Esophagus squamous epithelium (tissue), 5 donors: ENCODE results near the gene RBMS3. TPM values are rescaled to one million over a fixed set of nuclear protein-coding genes. Genes with fewer than 3 reads are reported as not detected.

ENCODE experiments used
- DNase-seq: peaks from one replicate; lab custom pipeline; 2025; lab: John Stamatoyannopoulos, UW
- H3K27ac ChIP-seq, 4 donors: fragments of 200-600 bp; sonication (generic); one replicate each; pipeline ENCODE4 v1.5.1; 2016 to 2019; ENCODE audit warnings: mild to moderate bottlenecking in 1 of 4
- H3K27me3 ChIP-seq, 4 donors: fragments of 200-600 bp; sonication (generic); 1 replicate in 3 of 4; 2 replicates in 1 of 4; pipeline versions ENCODE4 v1.5.1 to v1.6.0; 2017 to 2021; ENCODE audit warnings: antibody characterized with exemption in 1 of 4
- H3K36me3 ChIP-seq, 3 donors: fragments of 200-600 bp; sonication (generic); one replicate each; pipeline ENCODE4 v1.5.1; 2016 to 2019
- H3K4me1 ChIP-seq, 3 donors: fragments of 200-600 bp; sonication (generic); one replicate each; pipeline ENCODE4 v1.5.1; 2017 to 2019
- H3K4me3 ChIP-seq, 4 donors: fragments of 200-600 bp; sonication (generic); 1 replicate in 3 of 4; 2 replicates in 1 of 4; pipeline ENCODE4 v1.5.1; 2016 to 2019; ENCODE audit warnings: mild to moderate bottlenecking in 2 of 4, moderate library complexity in 1 of 4
- H3K9me3 ChIP-seq, 3 donors: fragments of 200-600 bp; sonication (generic); one replicate each; pipeline ENCODE4 v1.5.1; 2016 to 2019
- POLR2A ChIP-seq, 4 donors: fragments of 450-650 bp; IDR thresholded peaks; one replicate each; pipeline ENCODE4 v1.6.1; 2017; ENCODE audit warnings: antibody characterized with exemption in 4 of 4, mild to moderate bottlenecking in 4 of 4, moderate library complexity in 3 of 4
- WGBS, 2 donors: methylation state at CpG; one replicate each; pipeline ENCODE4 v1.1.5; 2018; 5-methylcytosine and 5-hydroxymethylcytosine counted together
- intact Hi-C: fragments of 100-400 bp; cut with DNase I; formaldehyde crosslinking; loops from one replicate; pipeline ENCODE4 v1.15.0; 2022
- total RNA-seq, 4 donors: library from RNA; depleted of rRNA; stranded (reverse); fragments of >200 nt; gene quantifications; one replicate each; pipeline ENCODE4 v1.1.0, GENCODE V29; 2016
- TF ChIP-seq, protein P1 (sequence below), 6 experiments: fragments of 450-650 bp in 4 of 6; fragments of 200-600 bp in 2 of 6; sonication (generic) in 2 of 6; IDR thresholded peaks; one replicate each; pipeline ENCODE4 v1.5.1; 2016 to 2019; ENCODE audit warnings: antibody characterized with exemption in 6 of 6, mild to moderate bottlenecking in 4 of 6, moderate library complexity in 4 of 6
- donor health status: DM: yes; HTN: yes; CAD: no.

RBMS3 gene
- total RNA-seq, 4 donors from 2014 or later, result 0.57 to 35.7 (median 6.1) TPM

DNA sequence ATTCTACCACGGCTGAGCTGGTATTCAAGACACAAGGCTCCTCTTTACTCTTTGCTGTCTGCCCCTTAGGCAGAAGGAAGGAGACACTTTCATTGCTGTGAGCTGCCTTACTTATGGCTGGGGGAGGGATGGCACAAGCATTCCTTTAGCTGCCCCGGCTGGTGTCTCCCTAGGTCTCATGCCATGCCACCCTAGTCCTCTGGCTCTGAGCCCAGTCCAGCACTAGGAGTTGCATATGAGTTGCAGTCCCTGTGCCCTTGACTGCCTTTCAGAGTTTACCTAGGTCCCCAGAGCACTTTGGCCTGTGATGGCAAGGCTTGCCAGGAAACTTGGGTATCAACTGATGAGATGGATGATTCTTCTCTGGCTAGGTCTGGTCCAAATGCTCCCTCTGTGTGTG, 296.4 kb downstream of the RBMS3 start:
- no peak for DNase-seq
- Histone ChIP-seq H3K27me3 (no peaks in the 10 kb centered on the region), H3K4me3 (no peak overlapping the region), H3K36me3 (no peaks in the 10 kb centered on the region), H3K9me3 (no peaks in the 10 kb centered on the region), H3K27ac (no peak overlapping the region), H3K4me1 (peaks cover 0 to 3% (median 0%) of the 10 kb centered on the region in 3 donors)
- intact Hi-C loops, result no loop called here
- TF ChIP-seq, protein P1, sequence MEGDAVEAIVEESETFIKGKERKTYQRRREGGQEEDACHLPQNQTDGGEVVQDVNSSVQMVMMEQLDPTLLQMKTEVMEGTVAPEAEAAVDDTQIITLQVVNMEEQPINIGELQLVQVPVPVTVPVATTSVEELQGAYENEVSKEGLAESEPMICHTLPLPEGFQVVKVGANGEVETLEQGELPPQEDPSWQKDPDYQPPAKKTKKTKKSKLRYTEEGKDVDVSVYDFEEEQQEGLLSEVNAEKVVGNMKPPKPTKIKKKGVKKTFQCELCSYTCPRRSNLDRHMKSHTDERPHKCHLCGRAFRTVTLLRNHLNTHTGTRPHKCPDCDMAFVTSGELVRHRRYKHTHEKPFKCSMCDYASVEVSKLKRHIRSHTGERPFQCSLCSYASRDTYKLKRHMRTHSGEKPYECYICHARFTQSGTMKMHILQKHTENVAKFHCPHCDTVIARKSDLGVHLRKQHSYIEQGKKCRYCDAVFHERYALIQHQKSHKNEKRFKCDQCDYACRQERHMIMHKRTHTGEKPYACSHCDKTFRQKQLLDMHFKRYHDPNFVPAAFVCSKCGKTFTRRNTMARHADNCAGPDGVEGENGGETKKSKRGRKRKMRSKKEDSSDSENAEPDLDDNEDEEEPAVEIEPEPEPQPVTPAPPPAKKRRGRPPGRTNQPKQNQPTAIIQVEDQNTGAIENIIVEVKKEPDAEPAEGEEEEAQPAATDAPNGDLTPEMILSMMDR (IDR thresholded peaks at IDR 0.05), result no peak
- TF ChIP-seq POLR2A (IDR thresholded peaks at IDR 0.05), result no peak
- 80 to 93% methylated on average over 1 to 2 of the region's 2 CpGs for WGBS, 2 donors

DNA sequence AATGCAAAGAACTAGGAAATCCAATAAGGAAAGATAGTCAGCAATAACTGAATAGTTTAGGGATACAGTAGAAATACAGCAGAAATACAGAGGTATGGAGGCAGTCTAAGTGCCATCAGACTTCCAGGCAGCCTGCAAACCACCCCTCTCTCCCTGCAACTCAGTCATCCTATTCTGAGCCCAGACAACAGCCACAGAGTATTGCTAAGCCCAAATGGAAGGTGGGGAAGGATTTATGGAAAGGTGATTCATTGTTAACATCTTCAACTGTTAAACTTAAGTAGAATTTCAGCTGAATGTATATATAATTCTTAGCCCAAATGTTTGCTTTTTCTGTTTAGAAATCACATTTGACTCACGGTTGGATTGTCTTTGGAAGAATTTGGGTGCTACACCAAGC, 300.4 kb downstream of the RBMS3 start:
- intact Hi-C loops, result no loop called here
- H3K9me3 ChIP-seq, result no peaks in the 10 kb centered on the region
- no peak for TF ChIP-seq POLR2A (IDR thresholded peaks at IDR 0.05)
- TF ChIP-seq, protein P1 (IDR thresholded peaks at IDR 0.05), result no peak
- H3K4me3 ChIP-seq, result no peak overlapping the region
- H3K4me1 ChIP-seq, result peaks cover 0 to 3% (median 0%) of the 10 kb centered on the region in 3 donors
- H3K27ac ChIP-seq, result no peak overlapping the region
- WGBS, 2 donors, result 83 to 95% methylated on average over 1 of the region's 1 CpG
- DNase-seq, result no peak
- no peaks in the 10 kb centered on the region for H3K36me3 ChIP-seq
- no peaks in the 10 kb centered on the region for H3K27me3 ChIP-seq

- Histone ChIP-seq H3K27me3 (no peaks in the 10 kb centered on the region), H3K4me1 (peaks cover 0 to 3% (median 0%) of the 10 kb centered on the region in 3 donors), H3K27ac (no peak overlapping the region), H3K9me3 (no peaks in the 10 kb centered on the region), H3K36me3 (no peaks in the 10 kb centered on the region), H3K4me3 (no peak overlapping the region)
- DNase-seq, result no peak
- 62 to 80% methylated on average over 3 of the region's 3 CpGs for WGBS, 2 donors
- TF ChIP-seq POLR2A (IDR thresholded peaks at IDR 0.05), result no peak
- TF ChIP-seq, protein P1 (IDR thresholded peaks at IDR 0.05), result no peak
- intact Hi-C loops, result no loop called here
Measured at GRCh38 chr3:29582273-29582672, 301.4 kb downstream of the RBMS3 start.

DNA sequence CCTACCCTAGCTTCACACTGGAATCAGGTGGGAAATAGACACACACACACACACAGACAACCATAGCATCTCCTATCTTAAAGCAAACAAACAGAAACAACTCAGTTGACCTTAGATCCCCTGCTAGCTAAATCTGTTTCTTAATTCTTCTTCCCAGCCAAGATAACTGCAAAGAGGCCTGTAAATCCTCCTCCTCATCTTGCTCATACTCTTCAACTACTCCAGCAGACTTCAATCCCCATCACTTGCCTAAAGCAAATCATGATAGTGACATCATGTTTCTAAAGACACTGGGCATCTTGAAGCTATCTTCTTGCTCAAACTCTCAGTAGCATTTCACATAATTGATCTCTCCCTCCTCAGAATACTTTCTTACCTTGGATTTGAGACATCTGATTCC, 303.0 kb downstream of the RBMS3 start:
- Histone ChIP-seq H3K9me3 (no peaks in the 10 kb centered on the region), H3K4me1 (peaks cover 0 to 3% (median 0%) of the 10 kb centered on the region in 3 donors), H3K36me3 (no peaks in the 10 kb centered on the region), H3K4me3 (no peak overlapping the region), H3K27me3 (no peaks in the 10 kb centered on the region), H3K27ac (no peak overlapping the region)
- intact Hi-C loops, result no loop called here
- TF ChIP-seq, protein P1 (IDR thresholded peaks at IDR 0.05), result no peak
- TF ChIP-seq POLR2A (IDR thresholded peaks at IDR 0.05), result no peak
- no peak for DNase-seq

DNA sequence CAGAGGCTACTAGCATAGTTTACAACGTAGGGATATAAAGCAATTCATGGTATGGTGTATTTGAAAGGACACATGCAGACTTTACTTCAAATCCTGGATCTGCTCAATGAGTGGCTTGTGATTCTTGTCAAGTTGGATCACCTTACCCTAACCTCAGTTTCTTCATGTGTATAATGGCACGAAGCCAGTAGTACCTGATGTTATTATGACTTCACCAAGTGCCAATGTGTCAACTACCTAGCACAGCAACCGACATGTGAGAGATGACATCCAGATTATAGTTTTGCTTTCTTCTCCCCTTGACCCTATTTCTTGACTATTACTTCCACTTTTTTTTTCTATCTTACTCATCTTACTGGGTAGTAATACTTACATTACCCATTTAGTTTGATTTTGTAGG, 304.5 kb downstream of the RBMS3 start:
- Histone ChIP-seq H3K27me3 (no peaks in the 10 kb centered on the region), H3K27ac (no peak overlapping the region), H3K36me3 (no peaks in the 10 kb centered on the region), H3K4me1 (peaks cover 0 to 3% (median 0%) of the 10 kb centered on the region in 3 donors), H3K4me3 (no peak overlapping the region), H3K9me3 (no peaks in the 10 kb centered on the region)
- intact Hi-C loops, result no loop called here
- 65 to 85% methylated on average over 3 of the region's 3 CpGs for WGBS, 2 donors
- no peak for DNase-seq
- no peak for TF ChIP-seq POLR2A (IDR thresholded peaks at IDR 0.05)
- TF ChIP-seq, protein P1 (IDR thresholded peaks at IDR 0.05), result no peak
